Measurements from ENCODE around the gene NCR1.
"Not testable (repeated sequence)": the region's sequence is repeated elsewhere in the genome, so short reads cannot be mapped to it uniquely, and the experiment has no call there.

NCR1 gene

DNA sequence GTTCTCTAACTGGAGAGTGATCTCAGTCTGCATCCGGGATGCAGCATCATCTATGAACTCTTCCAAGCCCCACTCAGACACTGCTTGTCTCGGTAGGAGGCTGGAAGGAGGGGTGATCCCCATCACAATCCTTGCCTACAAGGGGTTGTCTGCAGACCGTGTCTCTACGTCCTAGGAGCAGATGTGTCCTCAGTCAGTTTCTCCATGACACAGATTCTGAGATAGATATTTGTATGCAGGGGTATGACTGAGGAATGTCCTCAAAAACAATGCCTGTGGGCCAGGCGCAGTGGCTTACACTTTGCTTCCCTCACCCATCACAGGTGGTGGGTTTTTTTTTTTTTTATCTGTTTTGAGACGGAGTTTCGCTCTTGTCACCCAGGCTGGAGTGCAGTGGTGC lies 871 bp downstream of the NCR1 start:
- in situ Hi-C loops (cut with MboI; ENCODE audit: low sequenced_read_pairs), result no loop called here

DNA sequence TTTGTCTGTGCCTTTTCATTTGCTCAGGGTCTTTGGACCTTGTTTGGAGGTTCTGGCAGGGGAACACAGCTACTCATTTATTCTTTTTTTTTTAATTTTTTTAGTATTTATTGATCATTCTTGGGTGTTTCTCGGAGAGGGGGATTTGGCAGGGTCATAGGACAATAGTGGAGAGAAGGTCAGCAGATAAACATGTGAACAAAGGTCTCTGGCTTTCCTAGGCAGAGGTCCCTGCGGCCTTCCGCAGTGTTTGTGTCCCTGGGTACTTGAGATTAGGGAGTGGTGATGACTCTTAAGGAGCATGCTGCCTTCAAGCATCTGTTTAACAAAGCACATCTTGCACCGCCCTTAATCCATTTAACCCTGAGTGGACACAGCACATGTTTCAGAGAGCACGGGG lies 2.0 kb downstream of the NCR1 start:
- in situ Hi-C loops (cut with MboI; ENCODE audit: low sequenced_read_pairs), result not testable (repeated sequence)

DNA sequence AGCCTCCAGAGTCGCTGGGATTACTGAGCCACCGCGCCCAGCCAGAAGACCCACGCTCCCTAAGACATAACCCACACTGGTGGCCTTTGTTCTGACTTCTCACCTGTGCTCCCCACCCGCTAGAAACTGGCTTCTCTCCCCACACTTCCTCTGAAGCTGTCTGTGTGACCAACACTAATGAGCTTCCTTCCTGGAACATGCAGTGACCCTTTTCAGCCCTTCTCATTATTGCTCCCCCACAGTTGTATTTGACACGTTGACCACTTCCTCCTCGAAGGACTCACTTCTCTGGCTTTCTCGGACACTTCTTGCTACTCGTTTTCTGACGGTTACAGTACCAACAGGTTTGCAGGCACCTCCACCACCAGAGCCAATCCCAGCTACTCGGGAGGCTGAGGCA lies 10.9 kb downstream of the NCR1 start:
- in situ Hi-C loops (cut with MboI; ENCODE audit: low sequenced_read_pairs), result no loop called here

DNA sequence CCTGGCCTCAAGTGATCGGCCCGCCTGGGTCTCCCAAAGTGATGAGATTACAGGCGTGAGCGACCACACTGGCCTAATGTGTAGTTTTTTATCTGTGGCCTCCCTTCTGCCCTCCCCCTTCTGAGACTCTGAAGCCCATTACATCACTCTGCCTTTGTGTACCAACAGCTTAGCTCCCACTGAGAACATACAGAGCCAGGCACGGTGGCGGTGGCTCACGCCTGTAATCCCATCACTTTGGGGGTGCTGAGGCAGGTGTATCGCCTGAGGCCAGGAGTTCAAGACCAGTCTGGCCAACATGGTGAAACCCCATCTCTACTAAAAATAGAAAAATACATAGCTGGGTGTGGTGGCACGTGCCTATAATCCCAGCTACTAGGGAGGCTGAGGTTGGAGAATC lies 12.6 kb downstream of the NCR1 start:
- in situ Hi-C loops (cut with MboI; ENCODE audit: low sequenced_read_pairs), result no loop called here

DNA sequence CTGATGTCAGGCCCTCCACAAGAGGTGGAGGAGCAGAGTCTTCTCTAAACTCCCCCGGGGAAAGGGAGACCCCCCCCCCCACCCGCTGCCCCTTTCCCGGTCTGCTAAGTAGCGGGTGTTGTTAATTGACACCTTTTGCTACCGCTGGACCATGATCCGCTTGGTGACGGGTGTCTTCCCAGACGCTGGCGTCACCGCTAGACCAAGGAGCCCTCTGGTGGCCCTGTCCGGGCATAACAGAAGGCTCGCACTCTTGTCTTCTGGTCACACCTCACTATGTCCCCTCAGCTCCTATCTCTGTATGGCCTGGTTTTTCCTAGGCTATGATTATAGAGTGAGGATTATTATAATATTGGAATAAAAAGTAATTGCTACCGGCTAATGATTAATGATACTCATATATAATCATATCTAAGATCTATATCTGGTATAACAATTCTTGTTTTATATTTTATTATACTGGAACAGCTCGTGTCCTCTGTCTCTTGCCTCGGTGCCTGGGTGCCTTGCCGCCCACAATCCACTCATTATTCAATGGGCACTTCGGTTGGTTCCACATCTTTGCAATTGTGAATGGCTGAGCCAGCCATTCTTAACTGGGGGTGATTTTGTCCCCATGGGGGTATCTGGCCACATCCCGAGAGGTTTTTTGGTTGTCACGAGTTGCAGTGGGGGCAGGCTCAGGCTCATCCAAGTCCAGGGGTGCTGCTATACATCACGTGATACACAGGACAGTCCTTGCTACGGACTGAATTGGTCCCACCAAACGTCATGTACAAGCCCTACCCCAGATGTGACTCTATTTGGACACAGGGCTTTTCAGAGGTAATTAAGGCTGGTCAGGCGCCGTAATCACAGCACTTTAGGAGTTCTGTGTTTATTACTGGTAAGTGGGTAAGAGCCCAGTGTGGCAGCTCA lies 14.0 kb downstream of the NCR1 start:
- in situ Hi-C loops (cut with MboI; ENCODE audit: low sequenced_read_pairs), result loop anchor here (10.0 kb wide), 1 partner anchor 265 kb away; no protein-coding TSS in a partner anchor

DNA sequence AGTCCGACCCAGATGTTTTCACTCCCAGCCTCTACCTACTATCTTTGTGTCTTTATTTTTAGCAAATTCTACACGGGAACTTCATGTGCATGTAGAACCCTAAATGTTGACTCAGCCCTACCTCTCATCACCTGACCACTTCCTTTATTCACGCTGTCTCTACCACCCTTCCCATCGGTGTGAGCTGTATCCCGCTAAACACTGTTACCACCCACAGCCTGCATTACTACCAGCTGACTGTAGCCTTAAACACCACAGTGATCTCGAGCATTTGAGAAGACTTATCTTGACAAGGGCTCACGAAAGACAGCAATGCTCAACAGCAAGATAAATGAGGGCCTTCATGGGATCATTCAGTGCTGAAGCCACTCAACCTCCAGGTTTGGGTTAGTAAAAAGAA lies 15.1 kb downstream of the NCR1 start:
- in situ Hi-C loops (cut with MboI; ENCODE audit: low sequenced_read_pairs), result loop anchor here (10.0 kb wide), 1 partner anchor 266 kb away; no protein-coding TSS in a partner anchor

DNA sequence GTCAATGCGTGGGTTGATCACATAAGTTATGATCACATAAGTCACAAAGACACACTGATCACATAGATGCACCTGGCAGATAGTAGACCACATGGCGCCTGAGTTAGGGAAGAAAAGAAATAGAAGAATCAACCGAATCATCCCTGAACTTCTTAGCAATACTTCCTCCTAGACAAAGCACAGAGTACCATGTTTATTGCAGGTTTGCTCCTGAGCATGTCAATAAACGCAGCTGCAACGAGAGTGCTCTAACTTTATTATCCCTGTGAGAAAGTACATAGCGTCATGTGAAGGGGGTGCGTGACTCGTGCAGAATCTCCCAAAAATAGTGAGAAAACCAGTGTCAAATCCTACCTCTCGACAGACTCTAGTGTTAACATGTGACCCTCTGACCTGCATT lies 17.3 kb downstream of the NCR1 start:
- in situ Hi-C loops (cut with MboI; ENCODE audit: low sequenced_read_pairs), result loop anchor here (10.0 kb wide), 1 partner anchor 268 kb away; no protein-coding TSS in a partner anchor

DNA sequence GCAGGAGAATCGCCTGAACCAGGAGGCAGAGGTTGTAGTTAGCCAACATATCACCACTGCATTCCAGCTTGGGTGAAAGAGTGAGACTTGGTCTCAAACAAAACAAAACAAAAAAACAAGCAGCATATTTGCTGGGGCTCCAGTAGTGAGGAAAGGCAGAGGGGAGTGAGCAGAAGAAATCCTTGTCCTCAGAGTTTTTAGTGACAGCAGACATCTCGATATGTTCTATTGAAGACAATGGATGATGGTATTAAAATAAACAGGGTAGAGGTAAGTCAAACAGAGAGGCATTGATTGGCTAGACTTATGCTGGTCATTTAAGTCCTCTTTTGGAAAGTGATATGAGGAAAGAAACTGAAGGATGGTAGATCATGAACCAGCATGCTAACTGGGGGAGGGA lies 22.4 kb downstream of the NCR1 start:
- in situ Hi-C loops (cut with MboI; ENCODE audit: low sequenced_read_pairs), result loop anchor here (10.0 kb wide), 1 partner anchor 273 kb away; no protein-coding TSS in a partner anchor

DNA sequence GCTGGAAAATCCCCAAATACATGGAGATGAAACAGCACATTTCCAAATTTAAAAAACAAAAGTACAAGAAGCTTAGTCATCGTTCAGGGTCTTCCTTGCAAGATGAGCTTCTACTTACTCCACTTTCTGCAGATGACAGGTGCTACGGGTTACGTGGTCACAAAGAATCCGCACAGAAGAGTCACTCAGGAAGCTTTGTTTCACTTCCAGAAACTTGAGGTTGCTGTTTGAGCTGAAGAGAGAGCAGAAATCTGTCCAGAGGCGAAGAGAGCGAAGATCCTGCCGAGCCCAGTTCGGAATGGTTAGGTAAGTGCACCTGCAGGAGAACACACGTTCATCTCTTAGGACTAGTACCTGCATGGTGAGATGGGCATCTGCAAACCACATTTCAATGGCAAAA lies 32.0 kb downstream of the NCR1 start:
- in situ Hi-C loops (cut with MboI; ENCODE audit: low sequenced_read_pairs), result no loop called here

DNA sequence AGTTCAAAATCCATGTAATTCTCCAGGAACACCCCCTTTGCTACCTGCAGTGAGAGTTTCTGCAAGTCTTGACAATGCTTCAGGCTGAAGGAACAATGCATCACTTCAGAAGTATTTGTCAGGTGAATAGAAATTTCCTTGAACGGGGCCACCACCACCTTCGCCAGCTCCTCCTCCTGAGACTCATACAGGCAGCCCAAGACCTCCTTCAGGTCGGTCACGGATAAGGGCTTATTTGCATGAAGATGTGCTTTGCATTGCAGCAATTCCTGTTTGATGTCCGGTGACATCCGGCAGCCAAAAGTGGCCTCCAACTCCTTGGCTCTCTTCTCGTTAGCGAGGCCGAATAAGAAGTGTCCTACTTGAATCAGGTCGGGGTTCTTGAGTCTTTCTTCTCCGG lies 33.0 kb downstream of the NCR1 start:
- in situ Hi-C loops (cut with MboI; ENCODE audit: low sequenced_read_pairs), result no loop called here

DNA sequence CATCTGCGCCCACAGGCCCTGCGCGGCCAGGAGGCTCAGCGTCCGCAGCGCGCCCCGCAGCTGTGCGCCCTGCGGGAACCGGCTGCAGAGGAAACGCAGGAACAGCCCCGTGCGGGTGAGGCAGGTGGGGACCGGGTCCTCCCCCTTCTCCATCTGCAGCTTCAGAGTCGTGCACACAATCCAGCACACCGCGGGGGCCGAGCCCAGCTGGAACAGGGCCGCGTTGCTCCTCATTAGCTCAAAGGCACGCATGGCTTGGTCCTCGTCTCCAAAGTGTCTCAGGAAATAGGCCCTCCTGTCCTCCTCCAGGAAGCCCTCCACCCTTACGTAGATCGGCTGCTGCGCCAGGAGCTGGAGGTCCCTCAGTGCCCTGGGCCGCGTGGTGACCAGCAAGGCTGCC lies 33.6 kb downstream of the NCR1 start:
- in situ Hi-C loops (cut with MboI; ENCODE audit: low sequenced_read_pairs), result not testable (repeated sequence)

DNA sequence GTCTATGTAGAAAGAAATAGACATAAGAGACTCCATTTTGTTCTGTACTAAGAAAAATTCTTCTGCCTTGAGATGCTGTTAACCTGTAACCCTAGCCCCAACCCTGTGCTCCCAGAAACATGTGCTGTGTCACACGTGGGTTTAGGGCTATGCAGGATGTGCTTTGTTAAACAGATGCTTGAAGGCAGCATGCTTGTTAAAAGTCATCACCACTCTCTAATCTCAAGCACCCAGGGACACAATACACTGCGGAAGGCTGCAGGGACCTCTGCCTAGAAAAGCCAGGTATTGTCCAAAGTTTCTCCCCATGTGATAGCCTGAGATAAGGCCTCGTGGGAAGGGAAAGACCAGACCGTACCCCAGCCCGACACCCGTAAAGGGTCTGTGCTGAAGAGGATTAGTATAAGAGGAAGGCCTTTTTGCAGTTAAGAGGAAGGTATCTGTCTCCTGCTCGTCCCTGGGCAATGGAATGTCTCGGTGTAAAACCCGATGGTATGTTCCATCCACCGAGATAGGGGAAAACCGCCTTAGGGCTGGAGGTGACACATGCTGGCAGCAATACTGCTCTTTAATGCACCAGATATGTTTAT lies 37.9 kb downstream of the NCR1 start:
- in situ Hi-C loops (cut with MboI; ENCODE audit: low sequenced_read_pairs), result not testable (repeated sequence)

DNA sequence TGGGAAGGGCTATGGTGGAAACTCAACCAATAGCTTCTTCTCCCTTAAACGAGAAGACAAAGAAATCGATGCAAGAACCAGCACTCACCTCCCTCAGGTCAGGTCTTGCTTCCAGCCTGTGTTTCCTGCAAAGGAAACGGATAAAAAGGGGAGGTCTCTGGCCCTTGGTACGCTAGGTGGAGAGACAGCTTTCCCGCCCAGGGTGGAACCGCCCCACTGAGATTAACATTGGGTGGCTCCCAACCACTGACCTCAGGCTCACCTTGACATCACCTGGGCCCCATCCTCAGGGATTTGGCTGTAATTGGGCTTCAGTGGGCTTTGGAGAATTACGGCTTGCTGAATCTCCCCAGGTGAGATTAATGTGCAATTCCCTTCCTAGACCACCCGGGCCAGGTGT lies 41.4 kb downstream of the NCR1 start, which contains the start of gene NLRP7:
Gene NLRP7, minus strand, starts transcription at position 150 of the 400 bp plus-strand sequence.
- in situ Hi-C loops (cut with MboI; ENCODE audit: low sequenced_read_pairs), result no loop called here

DNA sequence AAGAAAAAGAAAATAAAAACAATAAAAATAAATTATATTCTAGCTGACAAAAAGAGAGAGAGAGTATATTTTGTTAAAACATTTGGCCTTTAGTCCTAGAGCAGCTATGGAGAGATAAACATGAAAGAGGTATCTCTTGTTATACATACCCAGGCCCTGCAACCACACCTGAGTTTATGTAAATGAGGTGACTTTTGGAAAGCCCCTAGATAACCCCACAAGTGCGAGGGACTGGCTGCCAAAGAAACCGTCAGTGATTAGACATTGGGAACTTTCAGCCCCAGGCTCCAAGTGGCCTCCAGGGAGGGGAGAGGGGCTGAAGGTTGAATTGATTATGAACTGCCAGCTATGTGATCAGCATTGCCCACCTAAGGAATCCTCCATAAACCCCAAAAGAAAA lies 43.5 kb downstream of the NCR1 start:
- in situ Hi-C loops (cut with MboI; ENCODE audit: low sequenced_read_pairs), result no loop called here

DNA sequence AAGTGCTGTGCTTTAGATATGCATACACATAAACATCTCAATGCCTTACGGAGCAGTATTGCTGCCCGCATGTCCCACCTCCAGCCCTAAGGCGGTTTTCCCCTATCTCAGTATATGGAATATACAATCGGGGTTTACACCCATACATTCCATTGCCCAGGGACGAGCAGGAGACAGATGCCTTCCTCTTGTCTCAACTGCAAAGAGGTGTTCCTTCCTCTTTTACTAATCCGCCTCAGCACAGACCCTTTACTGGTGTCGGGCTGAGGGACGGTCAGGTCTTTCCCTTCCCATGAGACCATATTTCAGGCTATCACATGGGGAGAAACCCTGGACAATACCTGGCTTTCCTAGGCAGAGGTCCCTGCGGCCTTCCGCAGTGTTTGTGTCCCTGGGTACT lies 44.6 kb downstream of the NCR1 start:
- in situ Hi-C loops (cut with MboI; ENCODE audit: low sequenced_read_pairs), result not testable (repeated sequence)

DNA sequence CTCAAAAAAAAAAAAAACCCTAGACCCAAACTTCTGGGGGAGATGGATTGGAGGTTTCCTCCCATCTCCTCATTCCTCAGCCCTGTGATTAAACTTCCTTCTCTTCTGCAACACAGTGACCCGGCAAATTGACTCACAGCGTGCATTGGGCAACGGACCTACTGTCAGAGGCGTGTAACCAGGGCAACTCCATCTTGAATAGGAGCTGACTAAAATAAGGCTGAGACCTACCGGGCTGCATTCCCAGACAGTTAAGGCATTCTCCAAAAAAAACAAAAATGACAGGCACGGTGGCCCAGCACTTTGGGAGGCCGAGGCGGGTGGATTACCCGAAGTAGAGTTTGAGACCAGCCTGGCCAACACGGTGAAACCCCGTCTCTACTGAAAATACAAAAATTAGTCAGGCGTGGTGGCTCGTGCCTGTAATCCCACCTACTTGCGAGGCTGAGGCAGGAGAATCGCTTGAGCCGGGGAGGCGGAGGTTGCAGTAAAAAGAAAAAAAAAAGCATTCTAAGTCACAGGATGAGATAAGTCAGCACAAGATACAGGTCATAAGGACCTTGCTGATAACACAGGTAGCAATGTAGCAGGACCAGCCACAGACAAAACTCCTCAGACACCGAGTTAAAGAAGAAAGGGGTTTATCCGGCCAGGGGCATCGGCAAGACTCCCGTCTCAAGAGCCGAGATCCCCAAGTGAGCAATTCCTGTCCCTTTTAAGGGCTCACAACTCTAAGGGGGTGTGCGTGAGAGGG lies 46.8 kb downstream of the NCR1 start:
- in situ Hi-C loops (cut with MboI; ENCODE audit: low sequenced_read_pairs), result no loop called here

DNA sequence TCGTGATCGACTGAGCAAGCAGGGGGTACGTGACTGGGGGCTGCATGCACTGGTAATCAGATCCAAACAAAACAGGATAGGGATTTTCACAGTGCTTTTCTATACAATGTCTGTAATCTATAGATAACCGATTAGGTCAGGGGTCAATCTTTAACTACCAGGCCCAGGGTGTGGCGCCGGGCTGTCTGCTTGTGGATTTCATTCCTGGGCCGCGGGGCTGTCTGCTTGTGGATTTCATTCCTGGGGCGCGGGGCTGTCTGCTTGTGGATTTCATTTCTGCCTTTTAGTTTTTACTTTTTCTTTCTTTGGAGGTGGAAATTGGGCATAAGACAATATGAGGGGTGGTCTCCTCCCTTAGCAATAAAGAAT lies 47.4 kb downstream of the NCR1 start:
- in situ Hi-C loops (cut with MboI; ENCODE audit: low sequenced_read_pairs), result not testable (repeated sequence)

DNA sequence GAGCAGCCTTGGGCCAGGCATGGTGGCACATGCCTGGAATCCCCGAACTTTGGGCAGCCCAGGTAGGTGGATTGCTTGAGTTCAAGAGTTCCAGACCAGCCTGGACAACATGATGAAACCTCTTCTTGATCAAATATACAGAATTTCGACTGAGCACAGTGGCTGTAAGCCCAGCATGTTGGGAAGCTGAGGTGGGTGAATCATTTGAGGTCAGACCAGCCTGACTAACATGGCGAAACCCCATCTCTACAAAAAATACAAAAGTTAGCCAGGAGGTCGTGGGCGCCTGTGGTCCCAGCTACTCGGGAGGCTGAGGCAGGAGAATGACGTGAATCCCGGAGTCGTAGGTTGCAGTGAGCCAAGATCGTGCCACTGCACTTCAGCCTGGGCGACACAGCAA lies 49.4 kb downstream of the NCR1 start:
- in situ Hi-C loops (cut with MboI; ENCODE audit: low sequenced_read_pairs), result no loop called here

DNA sequence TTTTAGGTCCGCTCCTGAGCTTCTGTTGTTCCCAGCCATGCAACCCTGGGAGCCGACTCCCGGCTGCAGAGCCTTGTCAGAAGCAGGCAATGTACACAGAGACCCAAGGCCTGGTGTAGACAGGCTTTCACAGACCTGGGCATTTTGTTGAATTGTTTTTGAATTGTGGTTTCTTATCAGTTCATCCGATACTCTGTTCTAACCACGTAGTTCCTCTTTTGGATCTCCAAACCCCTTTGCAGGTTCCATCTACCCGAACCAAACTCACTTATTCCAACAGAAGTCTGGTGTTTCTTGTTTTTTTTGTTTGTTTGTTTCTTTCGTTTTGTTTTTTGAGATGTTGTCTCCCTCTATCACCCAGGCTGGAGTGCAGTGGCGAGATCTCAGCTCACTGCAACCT lies 53.9 kb downstream of the NCR1 start:
- in situ Hi-C loops (cut with MboI; ENCODE audit: low sequenced_read_pairs), result no loop called here

Data from HL-60/S4 treated with retinoic acid at 250 ng/mL for 4 days and 3 days (cell line).